Cerebellar cortex (tissue), 1 donor: ENCODE data around the gene ZNF423.

Experiments
- DNase-seq: peaks from one replicate; pipeline ENCODE4 v3.0.0-alpha.2; 2015; ENCODE audit warnings: low spot score

The ZNF423 gene

GRCh38 chr16:49491771-49492761 lies 363.8 kb downstream of the ZNF423 start:
- peak; percentile 56 for DNase-seq

- DNase-seq, result peak; percentile 37
Measured at GRCh38 chr16:49491106-49491670, 364.7 kb downstream of the ZNF423 start.

GRCh38 chr16:49490321-49490705 lies 365.6 kb downstream of the ZNF423 start:
- DNase-seq, result no peak

GRCh38 chr16:49489686-49490320 lies 366.1 kb downstream of the ZNF423 start:
- no peak for DNase-seq

- DNase-seq, result no peak
Measured at GRCh38 chr16:49488740-49489525, 367.0 kb downstream of the ZNF423 start.

- no peak for DNase-seq
Measured at GRCh38 chr16:49488336-49488735, 367.6 kb downstream of the ZNF423 start.

- DNase-seq, result no peak
Measured at GRCh38 chr16:49487746-49488145, 368.2 kb downstream of the ZNF423 start.

- DNase-seq, result no peak
Measured at GRCh38 chr16:49486400-49486799, 369.5 kb downstream of the ZNF423 start.

GRCh38 chr16:49485663-49486062 lies 370.2 kb downstream of the ZNF423 start:
- DNase-seq, result no peak

GRCh38 chr16:49484936-49485335 lies 371.0 kb downstream of the ZNF423 start:
- DNase-seq, result no peak

GRCh38 chr16:49484451-49484849 lies 371.5 kb downstream of the ZNF423 start:
- DNase-seq, result no peak

GRCh38 chr16:49483651-49484450 lies 372.1 kb downstream of the ZNF423 start:
- DNase-seq, result no peak

GRCh38 chr16:49483251-49483650 lies 372.7 kb downstream of the ZNF423 start:
- DNase-seq, result no peak

- no peak for DNase-seq
Measured at GRCh38 chr16:49482690-49483089, 373.2 kb downstream of the ZNF423 start.

GRCh38 chr16:49478616-49479015 lies 377.3 kb downstream of the ZNF423 start:
- no peak for DNase-seq

- DNase-seq, result no peak
Measured at GRCh38 chr16:49478107-49478506, 377.8 kb downstream of the ZNF423 start.

GRCh38 chr16:49477250-49477895 lies 378.5 kb downstream of the ZNF423 start:
- DNase-seq, result no peak

GRCh38 chr16:49474741-49475140 lies 381.2 kb downstream of the ZNF423 start:
- DNase-seq, result no peak

GRCh38 chr16:49473773-49474172 lies 382.1 kb downstream of the ZNF423 start:
- DNase-seq, result no peak

- DNase-seq, result no peak
Measured at GRCh38 chr16:49473131-49473530, 382.8 kb downstream of the ZNF423 start.

- no peak for DNase-seq
Measured at GRCh38 chr16:49472598-49472997, 383.3 kb downstream of the ZNF423 start.
